Cerebellar nuclear complex (tissue), 1 donor: ENCODE data around the gene ZSWIM2.
"Not testable (repeated sequence)": the region's sequence is repeated elsewhere in the genome, so short reads cannot be mapped to it uniquely, and the experiment has no call there.

Source experiments
- DNase-seq, 2 experiments: peaks; one replicate each; lab custom pipeline; 2025; lab: John Stamatoyannopoulos, UW

ZSWIM2 gene

DNA sequence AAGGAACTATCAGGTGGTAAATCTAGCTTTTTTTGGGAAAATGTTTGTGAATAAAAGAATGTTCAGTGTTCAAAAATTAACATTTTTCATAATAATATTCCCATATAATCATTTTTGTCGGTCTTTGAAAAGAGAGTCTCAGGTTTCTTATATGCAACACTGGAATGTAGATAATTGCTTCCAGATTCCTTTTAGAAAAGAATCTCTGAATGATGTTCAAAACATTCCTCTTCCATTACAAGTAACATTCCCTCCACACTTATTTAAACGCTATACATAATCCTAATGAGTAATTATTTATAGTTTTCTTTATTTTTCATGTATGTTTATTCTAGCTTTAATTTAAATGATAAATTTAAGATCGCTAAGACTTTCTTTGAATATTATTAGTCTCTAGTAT is 7.0 kb downstream of the ZSWIM2 start:
- no peak for DNase-seq

- no peak for DNase-seq
These were observed 13.3 kb downstream of the ZSWIM2 start for GRCh38 chr2:186835628-186836027.

GRCh38 chr2:186827862-186828492 is 21.0 kb downstream of the ZSWIM2 start:
- no peak for DNase-seq

- no peak for DNase-seq
These were observed 21.6 kb downstream of the ZSWIM2 start for GRCh38 chr2:186827411-186827810.

- no peak for DNase-seq
These were observed 26.6 kb downstream of the ZSWIM2 start for GRCh38 chr2:186822323-186822722.

- no peak for DNase-seq
These were observed 28.7 kb downstream of the ZSWIM2 start for GRCh38 chr2:186820303-186820702.

- not testable (repeated sequence) for DNase-seq
These were observed 37.2 kb downstream of the ZSWIM2 start for GRCh38 chr2:186811760-186812159.

- no peak for DNase-seq
These were observed 42.4 kb downstream of the ZSWIM2 start for GRCh38 chr2:186806591-186806990.

GRCh38 chr2:186798604-186799003 is 50.4 kb downstream of the ZSWIM2 start:
- DNase-seq: not testable (repeated sequence)

- no peak for DNase-seq
These were observed 64.0 kb downstream of the ZSWIM2 start for GRCh38 chr2:186784930-186785329.

DNA sequence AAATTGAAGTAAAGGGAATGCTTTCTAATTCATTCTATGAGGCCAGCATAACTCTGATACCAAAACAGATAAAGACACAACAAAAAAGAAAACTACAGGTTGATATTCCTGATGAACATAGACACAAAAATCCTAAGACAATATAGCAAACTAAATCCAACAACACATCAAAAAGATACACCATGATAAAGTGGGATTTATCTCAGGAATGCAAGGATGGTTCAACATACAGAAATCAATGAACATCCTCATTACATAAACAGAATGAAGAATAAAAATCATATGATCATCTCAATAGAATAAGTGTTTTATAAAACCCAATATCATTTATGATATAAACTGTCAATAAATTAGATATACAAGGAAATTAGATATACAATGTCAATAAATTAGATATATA is 65.7 kb downstream of the ZSWIM2 start:
- no peak for DNase-seq

DNA sequence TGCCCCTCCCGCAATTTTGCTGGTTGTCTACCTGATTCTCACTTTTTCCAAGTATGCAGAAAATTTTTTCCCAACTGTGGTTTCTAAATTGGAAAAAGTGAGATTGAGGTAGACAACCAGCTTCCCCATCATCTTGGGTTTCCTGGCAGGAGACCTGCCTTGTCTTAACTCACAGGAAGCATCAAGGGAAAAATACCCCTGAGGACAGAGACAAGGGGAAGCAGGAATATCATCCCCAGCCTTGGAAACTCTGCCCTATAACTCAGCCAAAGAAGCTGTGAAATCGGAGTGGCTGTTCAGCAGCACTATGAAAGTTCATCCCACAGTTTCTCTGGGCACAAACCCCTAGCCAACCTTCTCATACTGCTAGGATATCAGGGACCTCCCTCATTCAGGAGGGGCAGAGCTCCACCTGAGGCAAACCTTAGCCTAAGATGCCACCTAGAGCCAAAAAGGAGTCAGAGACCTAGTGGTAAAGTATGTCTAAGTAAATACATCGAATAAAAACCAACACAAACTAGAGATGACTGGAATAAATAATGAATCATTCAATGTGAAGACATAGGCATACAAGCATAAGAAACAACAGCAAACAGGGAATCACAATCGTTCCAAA is 68.2 kb downstream of the ZSWIM2 start:
- no peak for DNase-seq
